ENCODE data around the gene ZDBF2. TPM values are rescaled to one million over a fixed set of nuclear protein-coding genes. Genes with fewer than 3 reads are reported as not detected.
"Not testable (repeated sequence)": the region's sequence is repeated elsewhere in the genome, so short reads cannot be mapped to it uniquely, and the experiment has no call there.

Gene ZDBF2
- total RNA-seq, 4 donors from 2014 or later = 2.6 to 12.4 (median 4.5) TPM

DNA sequence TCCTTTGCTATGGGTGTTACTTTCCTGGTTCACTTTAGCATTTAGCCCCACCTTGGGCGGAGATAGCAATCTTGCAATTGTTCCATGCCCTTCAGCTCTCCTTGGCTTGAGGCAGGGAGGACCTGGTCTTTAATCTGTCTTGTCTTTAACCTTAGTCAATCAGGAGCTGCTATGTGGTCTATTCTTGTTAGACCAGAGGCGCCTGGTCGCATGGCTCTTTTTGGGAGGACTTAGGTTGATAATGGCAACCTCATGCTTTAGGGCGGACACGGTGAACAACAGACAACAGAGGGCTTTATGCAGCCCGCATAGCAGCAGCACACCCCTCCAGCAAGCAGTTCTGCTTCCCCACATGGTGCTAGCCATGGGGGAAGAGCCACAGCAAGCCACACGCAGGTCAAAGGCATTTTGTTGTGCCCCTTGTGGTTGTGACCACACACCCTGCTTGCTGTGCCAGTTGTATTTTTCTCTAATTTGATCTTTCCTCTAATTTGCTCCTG, 17.7 kb upstream of the ZDBF2 start:
- Histone ChIP-seq H3K4me3 (no peak overlapping the region), H3K36me3 (no peaks in the 10 kb centered on the region), H3K27me3 (peaks cover 0 to 6% of the 10 kb centered on the region in 2 donors), H3K9me3 (no peaks in the 10 kb centered on the region), H3K27ac (no peak overlapping the region), H3K4me1 (no peaks in the 10 kb centered on the region)
- DNase-seq = no peak
- no peak for TF ChIP-seq POLR2A (IDR thresholded peaks at IDR 0.05)
- TF ChIP-seq, protein P1, sequence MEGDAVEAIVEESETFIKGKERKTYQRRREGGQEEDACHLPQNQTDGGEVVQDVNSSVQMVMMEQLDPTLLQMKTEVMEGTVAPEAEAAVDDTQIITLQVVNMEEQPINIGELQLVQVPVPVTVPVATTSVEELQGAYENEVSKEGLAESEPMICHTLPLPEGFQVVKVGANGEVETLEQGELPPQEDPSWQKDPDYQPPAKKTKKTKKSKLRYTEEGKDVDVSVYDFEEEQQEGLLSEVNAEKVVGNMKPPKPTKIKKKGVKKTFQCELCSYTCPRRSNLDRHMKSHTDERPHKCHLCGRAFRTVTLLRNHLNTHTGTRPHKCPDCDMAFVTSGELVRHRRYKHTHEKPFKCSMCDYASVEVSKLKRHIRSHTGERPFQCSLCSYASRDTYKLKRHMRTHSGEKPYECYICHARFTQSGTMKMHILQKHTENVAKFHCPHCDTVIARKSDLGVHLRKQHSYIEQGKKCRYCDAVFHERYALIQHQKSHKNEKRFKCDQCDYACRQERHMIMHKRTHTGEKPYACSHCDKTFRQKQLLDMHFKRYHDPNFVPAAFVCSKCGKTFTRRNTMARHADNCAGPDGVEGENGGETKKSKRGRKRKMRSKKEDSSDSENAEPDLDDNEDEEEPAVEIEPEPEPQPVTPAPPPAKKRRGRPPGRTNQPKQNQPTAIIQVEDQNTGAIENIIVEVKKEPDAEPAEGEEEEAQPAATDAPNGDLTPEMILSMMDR (IDR thresholded peaks at IDR 0.05) = no peak

DNA sequence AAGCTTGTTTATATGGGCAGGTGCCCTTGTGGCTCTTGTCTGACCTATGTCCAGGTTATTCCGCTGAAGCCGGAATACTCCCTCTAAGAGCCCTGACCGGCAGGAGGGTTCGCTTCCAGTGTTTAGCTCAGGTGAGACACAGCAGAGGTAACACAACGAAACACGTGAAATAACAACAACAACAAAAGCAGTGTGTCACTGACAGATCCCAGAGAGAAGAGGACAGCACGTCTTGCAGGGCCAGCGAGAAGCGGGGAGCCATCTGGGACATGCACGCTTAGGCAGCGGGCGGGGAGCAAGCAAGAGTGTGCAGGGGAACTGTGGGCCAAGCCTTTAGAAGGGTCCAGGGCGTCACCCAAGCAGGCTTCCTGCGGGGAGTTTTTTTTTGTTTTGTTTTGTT, 17.1 kb upstream of the ZDBF2 start:
- H3K27ac ChIP-seq = no peak overlapping the region
- H3K4me3 ChIP-seq = no peak overlapping the region
- no peaks in the 10 kb centered on the region for H3K9me3 ChIP-seq
- TF ChIP-seq, protein P1 (IDR thresholded peaks at IDR 0.05) = no peak
- TF ChIP-seq POLR2A (IDR thresholded peaks at IDR 0.05) = no peak
- no peak for DNase-seq
- H3K27me3 ChIP-seq = peaks cover 0 to 6% of the 10 kb centered on the region in 2 donors
- H3K4me1 ChIP-seq = no peaks in the 10 kb centered on the region
- H3K36me3 ChIP-seq = no peaks in the 10 kb centered on the region

DNA sequence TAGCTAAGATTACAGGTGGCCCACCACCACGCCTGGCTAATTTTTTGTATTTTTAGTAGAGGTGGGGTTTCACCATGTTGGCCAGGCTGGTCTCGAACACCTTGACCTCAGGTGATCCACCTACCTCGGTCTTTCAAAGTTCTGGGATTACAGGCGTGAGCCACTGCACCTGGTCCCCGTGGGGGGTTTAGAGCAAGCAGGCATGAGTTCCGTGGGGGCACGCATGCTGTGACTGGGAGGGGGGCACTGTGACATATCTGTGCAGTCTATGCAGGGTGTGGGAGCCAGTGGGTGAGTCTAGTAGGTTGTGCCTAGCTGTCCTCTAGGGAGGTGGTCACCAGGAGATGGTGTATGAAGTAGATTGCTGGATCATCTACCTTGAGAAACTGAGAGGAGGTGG, 16.6 kb upstream of the ZDBF2 start:
- Histone ChIP-seq H3K4me3 (no peak overlapping the region), H3K36me3 (no peaks in the 10 kb centered on the region), H3K4me1 (no peaks in the 10 kb centered on the region), H3K9me3 (no peaks in the 10 kb centered on the region), H3K27me3 (peaks cover 0 to 6% of the 10 kb centered on the region in 2 donors), H3K27ac (no peak overlapping the region)
- no peak for DNase-seq
- TF ChIP-seq POLR2A (IDR thresholded peaks at IDR 0.05) = no peak
- TF ChIP-seq, protein P1 (IDR thresholded peaks at IDR 0.05) = no peak

DNA sequence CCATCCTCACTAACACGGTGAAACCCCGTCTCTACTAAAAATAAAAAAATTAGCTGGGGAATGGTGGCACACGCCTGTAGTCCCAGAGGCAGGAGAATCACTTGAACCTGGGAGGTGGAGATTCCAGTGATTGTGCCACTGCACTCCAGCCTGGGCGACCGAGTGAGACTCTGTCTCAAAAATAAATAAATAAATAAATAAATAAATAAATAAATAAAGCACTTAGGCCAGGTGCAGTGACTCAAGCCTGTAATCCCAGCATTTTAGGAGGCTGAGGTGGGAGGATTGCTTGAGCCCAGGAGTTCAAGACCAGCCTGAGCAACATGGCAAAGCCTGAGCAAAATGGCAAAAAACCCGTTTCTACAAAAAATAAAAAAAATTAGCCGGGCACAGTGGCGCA, 15.8 kb upstream of the ZDBF2 start:
- DNase-seq, H3K9me3 ChIP-seq, H3K27me3 ChIP-seq, H3K27ac ChIP-seq, H3K4me3 ChIP-seq, H3K4me1 ChIP-seq, H3K36me3 ChIP-seq: not testable (repeated sequence)

DNA sequence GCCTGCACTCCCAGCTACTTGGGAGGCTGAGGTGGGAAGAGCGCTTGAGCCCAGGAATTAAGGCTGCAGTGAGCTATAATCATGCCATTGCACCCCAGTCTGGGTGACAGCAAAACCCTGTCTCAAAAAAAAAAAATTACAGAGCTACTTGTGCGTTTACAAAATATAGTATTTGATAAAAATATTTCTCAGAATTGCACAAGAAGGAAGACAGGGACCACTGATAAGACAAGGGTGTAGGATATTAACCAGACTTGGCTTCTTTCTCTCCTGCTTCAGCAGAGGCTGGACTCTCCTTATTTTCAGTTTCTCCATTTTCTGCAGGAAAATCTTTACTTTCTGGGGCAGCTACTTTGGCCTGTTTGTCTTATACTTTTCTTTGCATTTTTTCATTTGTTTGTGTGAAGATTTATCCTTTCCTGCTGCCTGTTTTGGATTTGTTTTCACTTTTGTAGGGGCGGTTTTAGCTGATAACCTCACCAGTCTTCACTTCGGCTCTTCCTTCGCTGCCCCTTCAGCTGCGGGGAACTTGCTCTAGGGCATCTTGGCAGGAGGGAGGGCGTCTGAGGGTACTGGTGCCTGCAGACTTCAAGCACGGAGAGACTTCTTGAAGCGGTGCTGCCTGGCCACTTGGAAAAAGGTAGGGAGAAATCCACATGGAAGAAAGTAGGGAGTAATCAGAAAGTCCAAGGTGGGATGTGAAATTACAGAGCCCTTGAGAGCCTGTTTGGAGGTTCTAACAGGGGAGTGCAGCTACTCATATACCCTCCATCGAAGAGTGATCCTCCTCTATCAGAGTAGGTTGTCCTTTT, 14.9 kb upstream of the ZDBF2 start:
- Histone ChIP-seq H3K27me3 (peaks cover 0 to 6% of the 10 kb centered on the region in 2 donors), H3K4me3 (no peak overlapping the region), H3K36me3 (no peaks in the 10 kb centered on the region), H3K4me1 (no peaks in the 10 kb centered on the region), H3K27ac (no peak overlapping the region), H3K9me3 (no peaks in the 10 kb centered on the region)
- TF ChIP-seq, protein P1 (IDR thresholded peaks at IDR 0.05) = no peak
- TF ChIP-seq POLR2A (IDR thresholded peaks at IDR 0.05) = no peak
- DNase-seq = no peak

DNA sequence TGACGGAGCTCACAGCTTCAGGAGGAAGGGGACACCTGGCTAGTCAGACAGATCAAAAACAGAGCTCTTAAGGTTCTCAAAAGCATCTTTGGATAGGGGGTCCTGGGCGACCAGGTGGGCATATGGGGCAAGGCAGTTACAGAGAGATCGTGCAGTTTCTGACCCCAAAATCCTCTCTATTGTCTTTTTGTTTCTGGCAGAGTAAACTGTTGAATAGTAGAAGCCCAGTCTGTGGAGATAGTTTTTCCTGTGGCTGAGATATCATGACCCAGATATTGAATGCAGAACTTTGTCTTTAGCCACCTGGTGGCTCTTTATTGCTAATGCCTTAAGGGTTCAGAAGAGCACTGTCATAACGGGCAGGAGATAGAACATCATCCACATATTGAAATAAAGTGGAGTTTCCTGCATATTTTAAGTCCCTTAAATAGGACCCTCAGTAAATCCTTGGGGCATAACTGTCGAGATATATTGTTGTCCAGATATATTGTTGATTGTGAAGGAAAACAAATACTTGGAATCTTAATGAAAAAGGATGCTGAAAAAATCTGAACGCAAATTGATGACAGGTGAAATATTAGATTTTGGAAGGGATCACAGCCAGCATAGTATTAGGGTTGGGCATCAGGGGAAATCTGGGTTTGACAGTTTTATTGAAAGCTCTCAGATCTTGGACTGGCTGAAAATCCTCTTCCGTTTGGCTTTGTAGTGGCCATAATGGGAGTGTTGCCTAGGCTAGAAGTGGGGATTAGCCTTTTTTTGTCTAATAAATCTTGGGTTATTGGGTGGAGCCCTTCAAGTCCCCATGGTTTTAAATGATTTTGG, 14.1 kb upstream of the ZDBF2 start:
- H3K4me3 ChIP-seq = no peak overlapping the region
- no peaks in the 10 kb centered on the region for H3K36me3 ChIP-seq
- no peak for TF ChIP-seq POLR2A (IDR thresholded peaks at IDR 0.05)
- TF ChIP-seq, protein P1 (IDR thresholded peaks at IDR 0.05) = peak; percentile 24 to 43 (median 33)
- no peak overlapping the region for H3K27ac ChIP-seq
- no peaks in the 10 kb centered on the region for H3K4me1 ChIP-seq
- DNase-seq = no peak
- no peaks in the 10 kb centered on the region for H3K9me3 ChIP-seq
- peaks cover 0 to 6% of the 10 kb centered on the region in 2 donors for H3K27me3 ChIP-seq
